Measurements from ENCODE around the gene SCFD1. TPM values are rescaled to one million over a fixed set of nuclear protein-coding genes. Genes with fewer than 3 reads are reported as not detected.

SCFD1 gene
- total RNA-seq, 4 donors from 2014 or later, result 50.4 to 82.1 (median 52.6) TPM

DNA sequence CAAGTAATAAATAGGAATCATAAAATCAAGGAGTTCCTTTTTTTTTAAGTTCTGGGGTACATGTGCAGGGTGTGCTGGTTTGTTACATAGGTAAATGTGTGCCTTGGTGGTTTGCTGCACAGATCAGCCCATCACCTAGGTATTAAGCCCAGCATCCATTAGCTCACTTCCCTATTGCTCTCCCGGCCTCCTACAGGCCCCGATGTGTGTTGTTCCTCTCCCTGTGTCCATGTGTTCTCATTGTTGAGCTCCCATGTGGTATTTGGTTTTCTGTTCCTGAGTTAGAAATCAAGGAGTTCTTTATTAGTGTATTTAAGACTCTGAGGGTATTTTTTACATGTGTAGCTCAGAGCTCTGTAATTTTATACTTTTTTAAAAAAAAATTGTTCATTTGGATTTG lies 86.0 kb downstream of the SCFD1 start:
- no peaks in the 10 kb centered on the region for H3K9me3 ChIP-seq
- WGBS, 2 donors, result 77 to 95% methylated on average over 2 of the region's 2 CpGs

DNA sequence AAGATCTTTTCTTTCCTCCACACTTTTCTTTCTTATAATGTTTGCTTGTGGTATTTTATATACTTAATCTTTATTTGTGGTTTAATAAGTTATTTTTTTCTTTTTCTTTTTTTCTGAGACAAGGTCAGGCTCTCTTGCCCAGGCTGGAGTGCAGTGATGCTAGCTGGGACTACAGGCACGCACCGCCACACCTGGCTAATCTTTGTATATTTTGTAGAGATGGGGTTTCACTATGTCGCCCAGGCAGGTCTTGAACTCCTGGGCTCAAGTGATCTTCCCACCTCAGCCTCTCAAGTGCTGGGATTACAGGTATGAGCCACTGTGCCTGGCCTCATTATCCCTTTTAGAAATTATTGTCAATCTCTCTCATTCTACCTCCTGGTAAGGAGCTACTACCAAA lies 87.1 kb downstream of the SCFD1 start:
- intact Hi-C loops (cut with DNase I), result no loop called here

More for the DNA sequence above, 86.0 kb downstream of the SCFD1 start:
- Histone ChIP-seq H3K4me3 (no peak overlapping the region), H3K36me3 (peaks cover 0 to 68% (median 5%) of the 10 kb centered on the region in 3 donors), H3K27me3 (no peaks in the 10 kb centered on the region), H3K27ac (no peak overlapping the region), H3K4me1 (peaks cover 0 to 8% (median 0%) of the 10 kb centered on the region in 3 donors)
- TF ChIP-seq POLR2A (IDR thresholded peaks at IDR 0.05), result no peak
- TF ChIP-seq, protein P1, sequence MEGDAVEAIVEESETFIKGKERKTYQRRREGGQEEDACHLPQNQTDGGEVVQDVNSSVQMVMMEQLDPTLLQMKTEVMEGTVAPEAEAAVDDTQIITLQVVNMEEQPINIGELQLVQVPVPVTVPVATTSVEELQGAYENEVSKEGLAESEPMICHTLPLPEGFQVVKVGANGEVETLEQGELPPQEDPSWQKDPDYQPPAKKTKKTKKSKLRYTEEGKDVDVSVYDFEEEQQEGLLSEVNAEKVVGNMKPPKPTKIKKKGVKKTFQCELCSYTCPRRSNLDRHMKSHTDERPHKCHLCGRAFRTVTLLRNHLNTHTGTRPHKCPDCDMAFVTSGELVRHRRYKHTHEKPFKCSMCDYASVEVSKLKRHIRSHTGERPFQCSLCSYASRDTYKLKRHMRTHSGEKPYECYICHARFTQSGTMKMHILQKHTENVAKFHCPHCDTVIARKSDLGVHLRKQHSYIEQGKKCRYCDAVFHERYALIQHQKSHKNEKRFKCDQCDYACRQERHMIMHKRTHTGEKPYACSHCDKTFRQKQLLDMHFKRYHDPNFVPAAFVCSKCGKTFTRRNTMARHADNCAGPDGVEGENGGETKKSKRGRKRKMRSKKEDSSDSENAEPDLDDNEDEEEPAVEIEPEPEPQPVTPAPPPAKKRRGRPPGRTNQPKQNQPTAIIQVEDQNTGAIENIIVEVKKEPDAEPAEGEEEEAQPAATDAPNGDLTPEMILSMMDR (IDR thresholded peaks at IDR 0.05), result no peak
- intact Hi-C loops (cut with DNase I), result no loop called here
- no peak for DNase-seq

DNA sequence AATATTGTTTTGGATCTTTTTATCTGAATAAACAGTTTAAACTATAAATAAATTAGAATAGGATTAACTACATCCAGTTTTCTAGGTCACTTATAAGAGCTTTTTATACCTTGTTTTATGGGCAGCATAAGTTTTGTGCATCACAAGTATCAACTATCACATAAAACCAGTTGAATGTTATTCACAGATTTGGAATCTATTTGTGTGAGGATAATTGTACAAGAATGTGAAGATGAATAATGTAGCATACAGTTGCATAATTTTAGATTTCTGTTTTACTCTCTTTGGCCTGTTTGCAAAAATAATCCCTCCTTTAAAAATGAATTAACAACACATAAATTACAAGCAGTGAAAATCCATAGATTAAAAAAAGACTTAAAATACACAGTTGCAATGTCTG lies 88.8 kb downstream of the SCFD1 start:
- Histone ChIP-seq H3K27ac (no peak overlapping the region), H3K36me3 (peaks cover 0 to 62% (median 0%) of the 10 kb centered on the region in 3 donors), H3K27me3 (no peaks in the 10 kb centered on the region), H3K4me3 (no peak overlapping the region), H3K9me3 (no peaks in the 10 kb centered on the region), H3K4me1 (peaks cover 0 to 8% (median 0%) of the 10 kb centered on the region in 3 donors)
- intact Hi-C loops (cut with DNase I), result no loop called here
- TF ChIP-seq, protein P1 (IDR thresholded peaks at IDR 0.05), result no peak
- TF ChIP-seq POLR2A (IDR thresholded peaks at IDR 0.05), result no peak
- DNase-seq, result no peak

More for the DNA sequence above, 87.1 kb downstream of the SCFD1 start:
- Histone ChIP-seq H3K27ac (no peak overlapping the region), H3K4me3 (no peak overlapping the region), H3K36me3 (peaks cover 0 to 68% (median 5%) of the 10 kb centered on the region in 3 donors), H3K27me3 (no peaks in the 10 kb centered on the region), H3K4me1 (peaks cover 0 to 8% (median 0%) of the 10 kb centered on the region in 3 donors), H3K9me3 (no peaks in the 10 kb centered on the region)
- 93 to 97% methylated on average over 3 of the region's 3 CpGs for WGBS, 2 donors
- TF ChIP-seq POLR2A (IDR thresholded peaks at IDR 0.05), result no peak
- TF ChIP-seq, protein P1 (IDR thresholded peaks at IDR 0.05), result no peak
- DNase-seq, result no peak

DNA sequence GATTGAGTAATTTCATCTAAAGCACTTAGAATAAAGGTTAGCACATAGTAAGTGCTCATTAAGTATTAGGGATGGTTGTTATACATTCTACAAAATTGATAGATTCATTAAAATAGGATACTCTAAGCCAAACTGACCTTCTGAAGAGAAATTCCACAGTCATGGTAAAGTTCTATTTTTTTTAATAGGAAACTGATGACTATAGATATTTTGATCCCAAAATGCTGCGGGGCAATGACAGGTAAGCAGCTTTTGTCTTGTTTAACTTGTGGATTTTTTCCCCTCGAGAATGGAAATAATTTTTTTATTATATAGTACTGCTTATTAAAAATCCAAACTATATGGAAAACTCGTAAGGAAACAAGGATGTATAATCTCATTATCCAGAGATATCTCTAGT lies 97.0 kb downstream of the SCFD1 start:
- H3K27ac ChIP-seq, result no peak overlapping the region
- no peak for DNase-seq
- H3K36me3 ChIP-seq, result peaks cover 0 to 85% (median 0%) of the 10 kb centered on the region in 3 donors

DNA sequence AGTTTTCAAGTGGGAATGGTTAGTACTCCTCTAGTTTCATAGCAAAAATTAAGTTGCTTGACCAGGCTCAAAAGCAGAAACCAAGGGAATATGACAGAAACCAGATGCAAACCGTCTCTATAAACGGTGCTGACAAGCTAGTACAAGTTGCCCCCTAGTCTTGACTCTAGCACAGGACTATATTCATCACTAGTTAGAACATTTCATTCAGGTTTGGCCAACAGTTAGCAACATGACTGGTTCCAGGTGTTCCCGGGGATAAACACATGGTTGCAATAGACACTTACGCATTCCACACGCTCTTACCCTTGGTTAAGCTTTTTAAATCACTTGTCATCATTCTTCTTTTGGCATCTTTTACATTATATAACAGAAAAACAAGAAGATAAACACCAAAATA lies 103.6 kb downstream of the SCFD1 start:
- H3K27ac ChIP-seq, result no peak overlapping the region
- 87 to 90% methylated on average over 5 of the region's 5 CpGs for WGBS, 2 donors
- H3K4me3 ChIP-seq, result no peak overlapping the region
- peaks cover 0 to 5% (median 0%) of the 10 kb centered on the region in 3 donors for H3K9me3 ChIP-seq
- intact Hi-C loops (cut with DNase I), result no loop called here
- TF ChIP-seq, protein P1 (IDR thresholded peaks at IDR 0.05), result no peak
- TF ChIP-seq POLR2A (IDR thresholded peaks at IDR 0.05), result no peak
- DNase-seq, result no peak
- H3K27me3 ChIP-seq, result no peaks in the 10 kb centered on the region
- no peaks in the 10 kb centered on the region for H3K4me1 ChIP-seq
- peaks cover 0 to 89% (median 0%) of the 10 kb centered on the region in 3 donors for H3K36me3 ChIP-seq

More for the DNA sequence above, 97.0 kb downstream of the SCFD1 start:
- H3K4me1 ChIP-seq, result no peaks in the 10 kb centered on the region
- 95 to 100% methylated on average over 3 of the region's 3 CpGs for WGBS, 2 donors
- H3K27me3 ChIP-seq, result no peaks in the 10 kb centered on the region
- H3K9me3 ChIP-seq, result no peaks in the 10 kb centered on the region
- intact Hi-C loops (cut with DNase I), result no loop called here
- TF ChIP-seq, protein P1 (IDR thresholded peaks at IDR 0.05), result no peak
- no peak for TF ChIP-seq POLR2A (IDR thresholded peaks at IDR 0.05)
- H3K4me3 ChIP-seq, result no peak overlapping the region

All from esophagus squamous epithelium (tissue), 5 donors.